Measurements from ENCODE around the gene GYPA.

DNA sequence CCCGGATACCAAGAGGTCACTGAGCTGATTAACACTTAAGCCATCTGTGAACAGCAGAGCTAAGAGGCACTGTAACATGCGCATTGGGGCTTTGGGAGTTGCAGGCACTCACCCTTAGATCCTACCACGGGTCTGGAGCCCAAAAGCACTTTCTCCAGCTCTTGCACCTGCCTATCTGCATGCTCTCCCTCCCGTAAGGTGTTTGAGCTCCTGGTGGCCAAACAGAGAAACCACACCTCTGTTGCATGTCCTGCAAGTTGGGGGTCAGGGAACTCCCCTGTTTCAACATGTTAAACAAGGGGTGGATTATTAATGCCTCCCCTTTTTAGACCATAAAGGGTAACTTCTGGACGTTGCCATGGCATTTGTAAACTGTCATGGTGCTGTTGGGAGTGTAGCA lies 49.8 kb downstream of the GYPA start:
- TF ChIP-seq POLR2AphosphoS5 (IDR thresholded peaks at IDR 0.05; ENCODE audit: low read depth) (no peak), GABPA (IDR thresholded peaks at IDR 0.05; ENCODE audit: low read depth) (no peak), SPI1 (IDR thresholded peaks at IDR 0.05; ENCODE audit: borderline replicate concordance, low read depth) (no peak)
- TF ChIP-seq, protein P1, sequence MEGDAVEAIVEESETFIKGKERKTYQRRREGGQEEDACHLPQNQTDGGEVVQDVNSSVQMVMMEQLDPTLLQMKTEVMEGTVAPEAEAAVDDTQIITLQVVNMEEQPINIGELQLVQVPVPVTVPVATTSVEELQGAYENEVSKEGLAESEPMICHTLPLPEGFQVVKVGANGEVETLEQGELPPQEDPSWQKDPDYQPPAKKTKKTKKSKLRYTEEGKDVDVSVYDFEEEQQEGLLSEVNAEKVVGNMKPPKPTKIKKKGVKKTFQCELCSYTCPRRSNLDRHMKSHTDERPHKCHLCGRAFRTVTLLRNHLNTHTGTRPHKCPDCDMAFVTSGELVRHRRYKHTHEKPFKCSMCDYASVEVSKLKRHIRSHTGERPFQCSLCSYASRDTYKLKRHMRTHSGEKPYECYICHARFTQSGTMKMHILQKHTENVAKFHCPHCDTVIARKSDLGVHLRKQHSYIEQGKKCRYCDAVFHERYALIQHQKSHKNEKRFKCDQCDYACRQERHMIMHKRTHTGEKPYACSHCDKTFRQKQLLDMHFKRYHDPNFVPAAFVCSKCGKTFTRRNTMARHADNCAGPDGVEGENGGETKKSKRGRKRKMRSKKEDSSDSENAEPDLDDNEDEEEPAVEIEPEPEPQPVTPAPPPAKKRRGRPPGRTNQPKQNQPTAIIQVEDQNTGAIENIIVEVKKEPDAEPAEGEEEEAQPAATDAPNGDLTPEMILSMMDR (IDR thresholded peaks at IDR 0.05; ENCODE audit: insufficient read depth, low read length) = no peak
- TF ChIP-seq, protein P2, sequence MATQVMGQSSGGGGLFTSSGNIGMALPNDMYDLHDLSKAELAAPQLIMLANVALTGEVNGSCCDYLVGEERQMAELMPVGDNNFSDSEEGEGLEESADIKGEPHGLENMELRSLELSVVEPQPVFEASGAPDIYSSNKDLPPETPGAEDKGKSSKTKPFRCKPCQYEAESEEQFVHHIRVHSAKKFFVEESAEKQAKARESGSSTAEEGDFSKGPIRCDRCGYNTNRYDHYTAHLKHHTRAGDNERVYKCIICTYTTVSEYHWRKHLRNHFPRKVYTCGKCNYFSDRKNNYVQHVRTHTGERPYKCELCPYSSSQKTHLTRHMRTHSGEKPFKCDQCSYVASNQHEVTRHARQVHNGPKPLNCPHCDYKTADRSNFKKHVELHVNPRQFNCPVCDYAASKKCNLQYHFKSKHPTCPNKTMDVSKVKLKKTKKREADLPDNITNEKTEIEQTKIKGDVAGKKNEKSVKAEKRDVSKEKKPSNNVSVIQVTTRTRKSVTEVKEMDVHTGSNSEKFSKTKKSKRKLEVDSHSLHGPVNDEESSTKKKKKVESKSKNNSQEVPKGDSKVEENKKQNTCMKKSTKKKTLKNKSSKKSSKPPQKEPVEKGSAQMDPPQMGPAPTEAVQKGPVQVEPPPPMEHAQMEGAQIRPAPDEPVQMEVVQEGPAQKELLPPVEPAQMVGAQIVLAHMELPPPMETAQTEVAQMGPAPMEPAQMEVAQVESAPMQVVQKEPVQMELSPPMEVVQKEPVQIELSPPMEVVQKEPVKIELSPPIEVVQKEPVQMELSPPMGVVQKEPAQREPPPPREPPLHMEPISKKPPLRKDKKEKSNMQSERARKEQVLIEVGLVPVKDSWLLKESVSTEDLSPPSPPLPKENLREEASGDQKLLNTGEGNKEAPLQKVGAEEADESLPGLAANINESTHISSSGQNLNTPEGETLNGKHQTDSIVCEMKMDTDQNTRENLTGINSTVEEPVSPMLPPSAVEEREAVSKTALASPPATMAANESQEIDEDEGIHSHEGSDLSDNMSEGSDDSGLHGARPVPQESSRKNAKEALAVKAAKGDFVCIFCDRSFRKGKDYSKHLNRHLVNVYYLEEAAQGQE (IDR thresholded peaks at IDR 0.05; ENCODE audit: insufficient replicate concordance, low read depth) = no peak
